ENCODE results near the gene ITPK1.

The ITPK1 gene

GRCh38 chr14:93023039-93023438 is 92.7 kb downstream of the ITPK1 start:
- H3K9me3 ChIP-seq (ENCODE audit: control insufficient read depth, insufficient read depth, low read depth, low read length), result no peaks in the 10 kb centered on the region
- no peak overlapping the region for H3K4me3 ChIP-seq (ENCODE audit: low read depth, low read length)
- H3K4me1 ChIP-seq (ENCODE audit: control insufficient read depth, insufficient read depth, low read length), result no peaks in the 10 kb centered on the region
- ChIA-PET CTCF (interaction anchor here (1.2 kb wide), 1 partner anchor 12 kb away, joined by 3 read pairs; no protein-coding TSS in a partner anchor), POLR2A (no interaction called here)
- TF ChIP-seq MEIS1 (CRISPR knock-in tag; IDR thresholded peaks at IDR 0.05; ENCODE audit: borderline replicate concordance) (no peak), ZNF530 (tag by site-specific recombination; IDR thresholded peaks at IDR 0.05; ENCODE audit: low read depth) (no peak), ZNF302 (tag by site-specific recombination; IDR thresholded peaks at IDR 0.05; ENCODE audit: low read depth) (no peak), WT1 (tag by site-specific recombination; IDR thresholded peaks at IDR 0.05) (no peak), ZSCAN18 (tag by site-specific recombination; IDR thresholded peaks at IDR 0.05) (no peak), ZNF175 (tag by site-specific recombination; IDR thresholded peaks at IDR 0.05) (no peak), ZNF561 (tag by site-specific recombination; IDR thresholded peaks at IDR 0.05; ENCODE audit: borderline replicate concordance) (no peak), GLI4 (tag by site-specific recombination; IDR thresholded peaks at IDR 0.05) (no peak), ZNF670 (tag by site-specific recombination; IDR thresholded peaks at IDR 0.05; ENCODE audit: low read depth) (no peak), ZNF311 (tag by site-specific recombination; IDR thresholded peaks at IDR 0.05; ENCODE audit: borderline replicate concordance) (no peak), BCL11B (tag by site-specific recombination; IDR thresholded peaks at IDR 0.05; ENCODE audit: low read depth) (no peak), ZNF239 (tag by site-specific recombination; IDR thresholded peaks at IDR 0.05) (no peak), ZNF747 (tag by site-specific recombination; IDR thresholded peaks at IDR 0.05) (no peak), ZNF521 (tag by site-specific recombination; IDR thresholded peaks at IDR 0.05) (no peak), ZNF324 (tag by site-specific recombination; IDR thresholded peaks at IDR 0.05) (no peak), ZNF654 (tag by site-specific recombination; IDR thresholded peaks at IDR 0.05; ENCODE audit: low read depth) (no peak), ZNF26 (tag by site-specific recombination; IDR thresholded peaks at IDR 0.05) (no peak), ZNF549 (tag by site-specific recombination; IDR thresholded peaks at IDR 0.05) (no peak), ZNF707 (tag by site-specific recombination; IDR thresholded peaks at IDR 0.05) (no peak), ZNF624 (tag by site-specific recombination; IDR thresholded peaks at IDR 0.05) (no peak)
- H3K36me3 ChIP-seq (ENCODE audit: control insufficient read depth in 2 of 2, insufficient read depth in 1 of 2, low read length in 2 of 2), result no peaks in the 10 kb centered on the region
- no peak overlapping the region for H3K27ac ChIP-seq (ENCODE audit: extremely low read depth, low read depth, low read length)

- CTCF ChIA-PET, result interaction anchor here (0.7 kb wide), 1 partner anchor 93 kb away, joined by 3 read pairs; no protein-coding TSS in a partner anchor
- Histone ChIP-seq H3K4me3 (ENCODE audit: low read depth, low read length) (no peak overlapping the region), H3K36me3 (ENCODE audit: control insufficient read depth in 2 of 2, insufficient read depth in 1 of 2, low read length in 2 of 2) (peaks cover 0 to 4% of the 10 kb centered on the region in 2 experiments; a peak in 1 of 3 replicates), H3K4me1 (ENCODE audit: control insufficient read depth, insufficient read depth, low read length) (no peaks in the 10 kb centered on the region), H3K27ac (ENCODE audit: extremely low read depth, low read depth, low read length) (no peak overlapping the region), H3K9me3 (ENCODE audit: control insufficient read depth, insufficient read depth, low read depth, low read length) (no peaks in the 10 kb centered on the region)
- POLR2A ChIA-PET, result no interaction called here
- TF ChIP-seq ELK4 (IDR thresholded peaks at IDR 0.05; ENCODE audit: borderline replicate concordance, low read depth, low read length), result no peak
- TF ChIP-seq ZNF768 (tag by site-specific recombination; IDR thresholded peaks at IDR 0.05), result no peak
- no peak for TF ChIP-seq ZNF202 (tag by site-specific recombination; IDR thresholded peaks at IDR 0.05; ENCODE audit: borderline replicate concordance)
Observed at GRCh38 chr14:93019970-93020369, 95.8 kb downstream of the ITPK1 start.
